ENCODE data around the gene RRP9.
"Not testable (repeated sequence)": the region's sequence is repeated elsewhere in the genome, so short reads cannot be mapped to it uniquely, and the experiment has no call there.

The RRP9 gene

DNA sequence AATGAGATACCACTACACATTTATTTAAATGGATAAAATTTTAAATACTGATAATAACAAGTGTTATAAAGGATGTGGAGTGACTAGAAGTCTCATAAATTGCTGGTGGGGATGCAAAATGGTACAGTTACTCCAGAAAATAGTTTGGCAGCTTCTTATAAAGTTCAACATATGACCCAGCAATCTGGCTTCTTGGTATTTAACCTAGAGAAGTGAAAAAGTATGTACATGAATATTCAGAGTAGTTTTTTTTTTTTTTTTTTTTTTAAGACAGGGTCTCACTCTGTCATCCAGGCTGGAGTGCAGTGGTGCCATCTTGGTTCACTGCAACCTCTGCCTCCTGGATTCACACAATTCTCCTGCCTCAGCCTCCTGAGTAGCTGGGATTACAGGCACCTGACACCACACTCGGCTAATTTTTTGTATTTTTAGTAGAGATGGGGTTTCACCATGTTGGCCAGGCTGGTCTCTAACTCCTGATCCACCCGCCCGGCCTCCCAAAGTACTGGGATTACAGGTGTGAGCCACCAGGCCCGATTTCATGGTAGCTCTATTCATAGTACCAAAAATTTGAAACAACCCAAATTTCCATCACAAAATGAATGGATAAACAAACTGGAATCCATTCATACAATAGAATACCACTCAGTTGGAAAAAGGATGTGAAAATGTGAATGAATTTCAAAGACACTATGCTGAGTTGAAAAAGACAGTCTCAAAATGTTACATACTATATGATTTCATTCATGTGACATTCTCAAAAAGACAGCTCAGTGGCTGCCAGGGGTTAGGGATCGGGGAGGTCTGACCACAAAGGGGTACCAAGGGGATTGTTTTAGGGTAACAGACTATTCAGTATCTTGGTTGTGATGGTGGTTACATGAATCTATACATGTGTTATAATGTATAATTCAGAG, 14.4 kb downstream of the RRP9 start:
- DNase-seq (ENCODE audit: low read depth), result no peak
- in situ Hi-C loops (cut with HindIII; ENCODE audit: low sequenced_read_pairs), result no loop called here
- H3K4me3 ChIP-seq (ENCODE audit: low read depth, low read length), result no peak overlapping the region
- TF ChIP-seq CTCF (IDR thresholded peaks at IDR 0.05; ENCODE audit: low read depth, low read length, missing control alignments), result no peak

GRCh38 chr3:51921081-51921578, 20.6 kb downstream of the RRP9 start:
- DNase-seq (ENCODE audit: low read depth), result no peak
- in situ Hi-C loops (cut with HindIII; ENCODE audit: low sequenced_read_pairs), result no loop called here
- no peak overlapping the region for H3K4me3 ChIP-seq (ENCODE audit: low read depth, low read length)
- no peak for TF ChIP-seq CTCF (IDR thresholded peaks at IDR 0.05; ENCODE audit: low read depth, low read length, missing control alignments)

GRCh38 chr3:51916418-51916817, 25.3 kb downstream of the RRP9 start:
- TF ChIP-seq CTCF (IDR thresholded peaks at IDR 0.05; ENCODE audit: low read depth, low read length, missing control alignments), result no peak
- in situ Hi-C loops (cut with HindIII; ENCODE audit: low sequenced_read_pairs), result no loop called here
- DNase-seq (ENCODE audit: low read depth), result no peak

DNA sequence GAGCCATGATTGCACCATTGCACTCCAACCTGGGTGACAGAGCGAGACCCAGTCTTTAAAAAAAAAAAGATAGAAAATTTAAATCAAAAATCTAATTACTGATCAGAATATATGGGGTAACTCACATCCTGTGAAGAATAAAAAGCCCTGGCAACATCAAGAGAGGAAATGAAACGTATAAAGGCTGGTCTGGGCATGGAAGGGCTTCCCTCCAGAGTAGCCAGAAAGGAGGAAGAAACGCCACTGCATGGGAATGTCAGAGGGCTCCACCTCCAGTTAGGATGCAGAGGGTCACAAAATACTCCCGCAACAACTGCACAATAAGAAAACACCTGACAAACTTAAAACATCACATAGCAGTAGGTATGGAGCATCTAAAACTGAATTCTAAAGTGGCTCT, 33.7 kb downstream of the RRP9 start:
- no peak for DNase-seq (ENCODE audit: low read depth)
- TF ChIP-seq CTCF (IDR thresholded peaks at IDR 0.05; ENCODE audit: low read depth, low read length, missing control alignments), result no peak
- no peak overlapping the region for H3K4me3 ChIP-seq (ENCODE audit: low read depth, low read length)
- in situ Hi-C loops (cut with HindIII; ENCODE audit: low sequenced_read_pairs), result no loop called here

More at GRCh38 chr3:51916418-51916817, 25.3 kb downstream of the RRP9 start:
- no peak overlapping the region for H3K4me3 ChIP-seq (ENCODE audit: low read depth, low read length)

DNA sequence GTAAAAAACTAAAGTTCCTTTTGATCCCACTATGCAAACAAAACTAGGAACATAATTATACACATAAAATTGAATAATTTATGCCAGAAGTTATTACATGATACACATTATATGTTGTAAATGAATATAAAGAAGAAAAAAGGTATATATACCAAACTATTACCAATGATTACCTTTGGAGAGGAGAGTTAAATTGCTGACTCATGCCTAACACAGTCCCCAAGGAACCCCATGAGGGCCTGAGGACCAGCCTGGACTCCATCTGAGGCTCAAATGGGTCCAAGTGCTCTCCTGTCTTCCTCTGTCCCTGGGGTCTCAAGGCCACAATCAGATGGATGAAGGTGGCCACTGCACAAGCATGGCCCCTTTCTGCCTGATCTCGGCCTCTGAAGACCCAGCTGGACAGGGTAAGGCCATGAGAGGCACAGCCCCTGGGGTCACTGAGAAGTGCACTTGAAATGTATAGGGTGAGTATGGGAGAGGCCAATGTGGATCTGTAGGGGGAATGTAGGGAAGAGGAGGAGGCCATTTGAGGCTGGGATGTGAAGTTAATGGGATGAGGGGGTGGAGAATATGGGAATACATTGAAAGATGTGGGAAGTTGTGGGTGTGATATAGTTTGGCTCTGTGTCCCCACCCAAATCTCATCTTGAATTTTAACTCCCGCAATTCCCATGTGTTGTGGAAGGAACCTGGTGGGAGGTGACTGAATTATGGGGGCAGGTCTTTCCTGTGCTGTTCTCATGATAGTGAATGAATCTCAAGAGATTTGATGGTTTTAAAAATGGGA, 37.5 kb downstream of the RRP9 start:
- DNase-seq (ENCODE audit: low read depth), result no peak
- TF ChIP-seq CTCF (IDR thresholded peaks at IDR 0.05; ENCODE audit: low read depth, low read length, missing control alignments), result no peak
- H3K4me3 ChIP-seq (ENCODE audit: low read depth, low read length), result no peak overlapping the region
- in situ Hi-C loops (cut with HindIII; ENCODE audit: low sequenced_read_pairs), result no loop called here

DNA sequence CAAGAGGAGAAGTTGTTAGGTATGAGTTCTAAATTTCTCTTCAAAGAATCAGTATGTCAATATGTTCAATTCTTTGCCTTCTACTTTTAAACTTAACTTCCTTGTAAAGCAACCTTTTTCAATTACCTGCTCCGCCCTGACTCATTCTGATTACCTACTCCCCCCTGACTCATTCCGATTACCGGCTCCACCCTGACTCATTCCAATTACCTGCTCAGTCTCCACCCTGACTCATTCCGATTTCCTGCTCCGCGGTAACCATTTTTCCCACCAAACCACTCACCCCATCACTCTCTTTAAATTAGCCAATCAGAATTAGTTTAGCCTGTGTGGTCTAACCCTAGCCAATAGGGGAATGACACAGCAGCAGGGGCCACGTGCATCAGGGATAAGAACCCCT, 39.3 kb downstream of the RRP9 start:
- in situ Hi-C loops (cut with HindIII; ENCODE audit: low sequenced_read_pairs); H3K4me3 ChIP-seq (ENCODE audit: low read depth, low read length); DNase-seq (ENCODE audit: low read depth): not testable (repeated sequence)

- DNase-seq (ENCODE audit: low read depth); in situ Hi-C loops (cut with HindIII; ENCODE audit: low sequenced_read_pairs): not testable (repeated sequence)
These were observed 41.7 kb downstream of the RRP9 start for GRCh38 chr3:51900043-51900442.

More at GRCh38 chr3:51900043-51900442, 41.7 kb downstream of the RRP9 start:
- not testable (repeated sequence) for H3K4me3 ChIP-seq (ENCODE audit: low read depth, low read length)

Measured in astrocyte of the cerebellum (primary cell).